ENCODE results near the gene SLC15A3.

SLC15A3 gene

GRCh38 chr11:60925868-60926267 is 26.1 kb downstream of the SLC15A3 start:
- no peak for TF ChIP-seq CTCF (conservative IDR thresholded peaks at IDR 0.05; ENCODE audit: low read length)
- H3K4me3 ChIP-seq (ENCODE audit: low read length): no peak overlapping the region
- no peak for DNase-seq (ENCODE audit: low read depth)

- H3K4me3 ChIP-seq (ENCODE audit: low read length): peak overlapping the region; percentile 59
- DNase-seq (ENCODE audit: low read depth): no peak
- TF ChIP-seq CTCF (conservative IDR thresholded peaks at IDR 0.05; ENCODE audit: low read length): no peak
Measured at GRCh38 chr11:60924906-60925853, 26.8 kb downstream of the SLC15A3 start.

DNA sequence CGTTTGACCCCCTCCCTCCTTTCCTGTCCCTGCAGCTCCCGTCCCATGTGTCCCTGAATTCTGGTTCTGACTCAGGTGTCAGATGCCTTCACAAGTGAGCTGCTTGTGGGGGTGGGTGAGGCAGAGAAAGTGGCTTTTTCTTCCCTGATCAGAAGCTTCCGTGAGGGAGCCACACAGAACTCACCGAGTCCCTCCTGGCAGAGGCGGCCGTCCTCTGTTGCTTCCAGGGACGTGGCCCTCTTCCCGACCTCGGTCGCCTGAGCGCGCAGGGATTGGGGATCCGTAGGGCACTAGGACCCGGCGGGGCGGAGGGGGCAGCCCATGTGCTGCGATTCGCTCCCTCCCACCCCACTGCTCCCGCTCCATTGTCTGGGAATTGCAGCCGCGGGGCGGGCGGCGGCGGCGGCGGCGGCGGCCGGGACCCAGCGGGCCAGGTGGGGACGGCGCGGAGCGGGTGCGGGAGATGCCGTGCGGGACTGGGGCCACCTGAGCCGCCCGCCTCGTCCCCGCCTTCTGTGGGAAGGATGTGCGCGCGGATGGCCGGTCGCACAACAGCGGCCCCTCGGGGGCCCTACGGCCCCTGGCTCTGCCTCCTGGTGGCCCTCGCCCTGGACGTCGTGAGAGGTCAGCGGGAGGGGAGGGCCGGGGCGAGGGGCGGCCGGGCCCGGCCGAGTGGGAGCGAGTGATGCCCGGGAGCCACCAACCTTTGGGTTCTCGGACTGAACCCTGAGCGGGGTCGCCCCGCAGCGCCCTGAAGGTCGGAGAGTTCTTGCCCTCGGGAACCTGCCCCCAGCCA is 27.7 kb downstream of the SLC15A3 start, which contains the start of gene TMEM132A:
Gene TMEM132A (plus strand): TSS at position 351 of the 796 bp plus-strand sequence. CDS start 174 bp downstream, at position 525.
- H3K4me3 ChIP-seq (ENCODE audit: low read length): peak within 1 kb of the TSS; percentile 59
- TF ChIP-seq CTCF (conservative IDR thresholded peaks at IDR 0.05; ENCODE audit: low read length): no peak
- DNase-seq (ENCODE audit: low read depth): peak; percentile 60

- no peak for TF ChIP-seq CTCF (conservative IDR thresholded peaks at IDR 0.05; ENCODE audit: low read length)
- H3K4me3 ChIP-seq (ENCODE audit: low read length): peak overlapping the region; percentile 59
- DNase-seq (ENCODE audit: low read depth): no peak
Measured at GRCh38 chr11:60923800-60924109, 28.2 kb downstream of the SLC15A3 start.

DNA sequence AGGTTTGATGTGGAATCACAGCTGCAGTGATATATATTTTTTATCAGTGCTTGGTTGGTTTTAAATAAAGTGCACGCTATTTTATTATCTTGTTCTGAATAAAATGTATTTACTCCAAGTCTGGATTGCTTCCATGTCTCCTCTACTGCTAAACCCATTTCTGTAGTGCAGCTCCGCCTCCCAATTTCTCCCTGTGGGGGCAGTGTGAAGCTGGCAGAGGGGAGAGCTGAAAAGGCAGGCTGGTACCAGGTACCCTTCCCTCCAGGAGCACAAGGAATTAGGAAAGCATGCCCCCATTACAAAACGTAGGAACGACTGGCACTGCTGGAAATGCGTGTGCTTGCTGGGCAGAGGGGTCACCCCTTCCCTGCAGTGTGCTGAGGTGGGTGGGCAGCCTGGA is 28.6 kb downstream of the SLC15A3 start:
- TF ChIP-seq CTCF (conservative IDR thresholded peaks at IDR 0.05; ENCODE audit: low read length): no peak
- H3K4me3 ChIP-seq (ENCODE audit: low read length): no peak overlapping the region
- no peak for DNase-seq (ENCODE audit: low read depth)

DNA sequence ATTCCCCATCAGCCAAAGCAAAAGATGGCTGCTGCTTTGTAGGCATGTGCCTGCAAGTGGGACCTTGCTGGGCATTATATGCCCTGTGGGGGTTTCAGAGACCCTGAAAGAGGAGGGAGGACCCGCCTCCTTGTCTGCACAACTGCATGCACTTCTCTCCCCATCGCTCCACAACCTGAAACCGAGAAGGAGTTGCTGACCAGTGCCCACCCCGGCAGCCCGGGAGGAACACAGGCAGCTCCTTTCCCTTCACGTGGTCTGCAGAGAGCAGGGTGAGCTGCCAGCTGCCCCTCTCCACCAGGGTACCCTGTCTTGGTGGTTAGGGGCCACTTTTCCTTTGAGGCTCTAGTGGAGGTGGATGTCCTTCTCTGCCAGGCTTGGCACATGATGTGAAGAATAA is 29.1 kb downstream of the SLC15A3 start:
- TF ChIP-seq CTCF (conservative IDR thresholded peaks at IDR 0.05; ENCODE audit: low read length): no peak
- no peak overlapping the region for H3K4me3 ChIP-seq (ENCODE audit: low read length)
- DNase-seq (ENCODE audit: low read depth): no peak

Measured in AG10803 (cell line).